Measurements from ENCODE around the gene FGFR4. TPM values are rescaled to one million over a fixed set of nuclear protein-coding genes. Genes with fewer than 3 reads are reported as not detected.

The FGFR4 gene
- total and polyA plus RNA-seq, 2 donors (not counting 1 experiment from before 2014, with no cell fraction given): 1.2 to 2.7 TPM

GRCh38 chr5:177098470-177099141, 11.9 kb downstream of the FGFR4 start:
- ATAC-seq (ENCODE audit: low read depth) (no peak), DNase-seq (no peak)
- Mint-ChIP-seq H3K4me3 (no peak overlapping the region), H3K9me3 (ENCODE audit: insufficient read depth) (no peaks in the 10 kb centered on the region), H3K4me1 (no peaks in the 10 kb centered on the region), H3K27ac (no peak overlapping the region), H3K27me3 (peaks cover 4% of the 10 kb centered on the region)
- no peak overlapping the region for H3K9ac ChIP-seq (ENCODE audit: low read length)
- H4K20me1 ChIP-seq (ENCODE audit: control insufficient read depth, insufficient read depth, low read length, poor library complexity, severe bottlenecking): no peaks in the 10 kb centered on the region
- no peak overlapping the region for H3K4me2 ChIP-seq (replicated peaks; ENCODE audit: low read depth, low read length, poor library complexity, severe bottlenecking)
- peaks cover 0 to 2% (median 0%) of the 10 kb centered on the region in 4 experiments for H3K27me3 ChIP-seq (replicated peaks in 1 of 4; ENCODE audit: control extremely low read depth in 1 of 4, control insufficient read depth in 3 of 4, insufficient read depth in 4 of 4, low read length in 3 of 4)
- no peaks in the 10 kb centered on the region for H3K4me1 ChIP-seq (ENCODE audit: control insufficient read depth in 2 of 2, insufficient read depth in 2 of 2, low read length in 2 of 2)
- no peak overlapping the region for H2AFZ ChIP-seq (ENCODE audit: insufficient read depth, low read depth, low read length, poor library complexity, severe bottlenecking)
- no peaks in the 10 kb centered on the region for H3K36me3 ChIP-seq (replicated peaks in 1 of 2; ENCODE audit: control extremely low read depth in 1 of 2, control insufficient read depth in 1 of 2, extremely low read depth in 1 of 2, insufficient read depth in 2 of 2, low read length in 1 of 2)
- H3K4me3 ChIP-seq (ENCODE audit: control extremely low read depth in 1 of 5, extremely low read depth in 1 of 5, insufficient read depth in 1 of 5, low read depth in 2 of 5, low read length in 4 of 5): no peak overlapping the region
- intact Hi-C loops (cut with micrococcal nuclease): no loop called here
- WGBS (ENCODE audit: insufficient coverage): 96% methylated on average over 15 of the region's 18 CpGs
- no peak overlapping the region for H3K27ac ChIP-seq (ENCODE audit: low read length in 2 of 2)
- ChIA-PET CTCF (interaction anchor here (0.8 to 2.4 kb wide), 4 partner anchors 12 to 27 kb away, joined by 3 to 6 read pairs (median 4); no protein-coding TSS in a partner anchor), POLR2A (no interaction called here)
- TF ChIP-seq, protein P1, sequence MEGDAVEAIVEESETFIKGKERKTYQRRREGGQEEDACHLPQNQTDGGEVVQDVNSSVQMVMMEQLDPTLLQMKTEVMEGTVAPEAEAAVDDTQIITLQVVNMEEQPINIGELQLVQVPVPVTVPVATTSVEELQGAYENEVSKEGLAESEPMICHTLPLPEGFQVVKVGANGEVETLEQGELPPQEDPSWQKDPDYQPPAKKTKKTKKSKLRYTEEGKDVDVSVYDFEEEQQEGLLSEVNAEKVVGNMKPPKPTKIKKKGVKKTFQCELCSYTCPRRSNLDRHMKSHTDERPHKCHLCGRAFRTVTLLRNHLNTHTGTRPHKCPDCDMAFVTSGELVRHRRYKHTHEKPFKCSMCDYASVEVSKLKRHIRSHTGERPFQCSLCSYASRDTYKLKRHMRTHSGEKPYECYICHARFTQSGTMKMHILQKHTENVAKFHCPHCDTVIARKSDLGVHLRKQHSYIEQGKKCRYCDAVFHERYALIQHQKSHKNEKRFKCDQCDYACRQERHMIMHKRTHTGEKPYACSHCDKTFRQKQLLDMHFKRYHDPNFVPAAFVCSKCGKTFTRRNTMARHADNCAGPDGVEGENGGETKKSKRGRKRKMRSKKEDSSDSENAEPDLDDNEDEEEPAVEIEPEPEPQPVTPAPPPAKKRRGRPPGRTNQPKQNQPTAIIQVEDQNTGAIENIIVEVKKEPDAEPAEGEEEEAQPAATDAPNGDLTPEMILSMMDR (IDR thresholded peaks at IDR 0.05): no peak
- TF ChIP-seq EZH2 (IDR thresholded peaks at IDR 0.05; ENCODE audit: borderline replicate concordance, insufficient read depth, low read depth, low read length, poor library complexity, severe bottlenecking): no peak
- H3K9me3 ChIP-seq (ENCODE audit: control extremely low read depth in 1 of 3, control insufficient read depth in 2 of 3, insufficient read depth in 1 of 3, low read length in 2 of 3): no peaks in the 10 kb centered on the region
- H3K79me2 ChIP-seq (ENCODE audit: control insufficient read depth, insufficient read depth, low read length): no peaks in the 10 kb centered on the region

GRCh38 chr5:177099422-177100093, 12.8 kb downstream of the FGFR4 start:
- DNase-seq (no peak), ATAC-seq (ENCODE audit: low read depth) (no peak)
- H3K4me3 ChIP-seq (ENCODE audit: control extremely low read depth in 1 of 5, extremely low read depth in 1 of 5, insufficient read depth in 1 of 5, low read depth in 2 of 5, low read length in 4 of 5): no peak overlapping the region
- CTCF ChIA-PET: interaction anchor here (1.9 to 2.4 kb wide), 2 partner anchors 11 to 28 kb away, joined by 5 to 6 read pairs; no protein-coding TSS in a partner anchor
- H3K9me3 ChIP-seq (ENCODE audit: control extremely low read depth in 1 of 3, control insufficient read depth in 2 of 3, insufficient read depth in 1 of 3, low read length in 2 of 3): no peaks in the 10 kb centered on the region
- WGBS (ENCODE audit: insufficient coverage): 68% methylated on average over 7 of the region's 13 CpGs
- H3K9ac ChIP-seq (ENCODE audit: low read length): no peak overlapping the region
- intact Hi-C loops (cut with micrococcal nuclease): no loop called here
- POLR2A ChIA-PET: no interaction called here
- Mint-ChIP-seq H3K4me3 (no peak overlapping the region), H3K9me3 (ENCODE audit: insufficient read depth) (no peaks in the 10 kb centered on the region), H3K27ac (no peak overlapping the region), H3K27me3 (peaks cover 7% of the 10 kb centered on the region), H3K4me1 (no peaks in the 10 kb centered on the region)
- H2AFZ ChIP-seq (ENCODE audit: insufficient read depth, low read depth, low read length, poor library complexity, severe bottlenecking): no peak overlapping the region
- H3K27ac ChIP-seq (ENCODE audit: low read length in 2 of 2): no peak overlapping the region
- peaks cover 0 to 5% (median 0%) of the 10 kb centered on the region in 4 experiments for H3K27me3 ChIP-seq (replicated peaks in 1 of 4; ENCODE audit: control extremely low read depth in 1 of 4, control insufficient read depth in 3 of 4, insufficient read depth in 4 of 4, low read length in 3 of 4)
- no peaks in the 10 kb centered on the region for H3K4me1 ChIP-seq (ENCODE audit: control insufficient read depth in 2 of 2, insufficient read depth in 2 of 2, low read length in 2 of 2)
- H3K79me2 ChIP-seq (ENCODE audit: control insufficient read depth, insufficient read depth, low read length): no peaks in the 10 kb centered on the region
- TF ChIP-seq, protein P1 (IDR thresholded peaks at IDR 0.05): no peak
- no peak for TF ChIP-seq EZH2 (IDR thresholded peaks at IDR 0.05; ENCODE audit: borderline replicate concordance, insufficient read depth, low read depth, low read length, poor library complexity, severe bottlenecking)
- no peak overlapping the region for H3K4me2 ChIP-seq (replicated peaks; ENCODE audit: low read depth, low read length, poor library complexity, severe bottlenecking)
- H4K20me1 ChIP-seq (ENCODE audit: control insufficient read depth, insufficient read depth, low read length, poor library complexity, severe bottlenecking): no peaks in the 10 kb centered on the region
- H3K36me3 ChIP-seq (replicated peaks in 1 of 2; ENCODE audit: control extremely low read depth in 1 of 2, control insufficient read depth in 1 of 2, extremely low read depth in 1 of 2, insufficient read depth in 2 of 2, low read length in 1 of 2): no peaks in the 10 kb centered on the region

All from B cell (primary cell).